ENCODE measurements around the gene SEMA3D. TPM values are rescaled to one million over a fixed set of nuclear protein-coding genes. Genes with fewer than 3 reads are reported as not detected.

Gene SEMA3D
- total and polyA plus RNA-seq, 2 of the 4 experiments (the other 2 are of a cell fraction): 2.9 to 13.6 TPM

DNA sequence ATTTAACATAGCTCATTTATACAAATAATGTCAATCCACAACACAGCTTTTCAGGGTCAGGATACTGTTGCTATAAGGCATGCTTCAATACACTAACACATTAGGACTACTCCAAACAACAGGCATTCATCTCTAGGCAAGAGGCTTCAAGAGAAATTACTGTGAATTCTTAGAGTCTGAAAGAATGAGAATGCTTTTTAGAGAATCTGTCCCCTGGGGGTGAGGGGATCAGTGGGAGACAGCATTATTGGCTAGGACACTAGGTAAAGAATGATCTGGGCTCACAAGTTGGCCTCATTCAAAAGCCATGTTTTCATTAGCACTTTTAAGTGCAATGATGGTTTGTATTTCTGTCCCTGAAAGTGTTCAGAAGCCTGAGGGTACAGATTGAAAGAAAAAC is 132.6 kb downstream of the SEMA3D start:
- intact Hi-C loops (cut with micrococcal nuclease) (no loop called here), dilution Hi-C loops (cut with HindIII; ENCODE audit: low sequenced_read_pairs, unreplicated experiment) (no loop called here), in situ Hi-C loops (cut with MboI; ENCODE audit: low sequenced_read_pairs) (loop anchor here (5.0 to 10.0 kb wide), 2 partner anchors 133 to 410 kb away; partner anchors contain the start of gene SEMA3D)
- H2BK20ac ChIP-seq (ENCODE audit: low read depth, low read length): no peak overlapping the region
- no peak overlapping the region for H4K8ac ChIP-seq (ENCODE audit: low read depth in 2 of 2, low read length in 2 of 2)
- H2AFZ ChIP-seq (replicated peaks; ENCODE audit: low read length, poor library complexity): no peak overlapping the region
- H2AK9ac ChIP-seq (replicated peaks; ENCODE audit: low read depth, low read length, poor library complexity): no peak overlapping the region
- no peak overlapping the region for H2BK5ac ChIP-seq (ENCODE audit: low read depth, low read length, poor library complexity, severe bottlenecking)
- no peaks in the 10 kb centered on the region for H3K36me3 ChIP-seq (ENCODE audit: control insufficient read depth, insufficient read depth, low read length)
- no peak overlapping the region for H3K18ac ChIP-seq (ENCODE audit: low read depth, low read length)
- H3K56ac ChIP-seq (ENCODE audit: extremely low read depth, insufficient read depth, low read length): no peak overlapping the region
- H3K27me3 ChIP-seq (ENCODE audit: control insufficient read depth, insufficient read depth, low read length): no peaks in the 10 kb centered on the region
- POLR2A ChIA-PET (ENCODE audit: unreplicated experiment): no interaction called here
- no peak overlapping the region; the same call in 1 of the 2 replicates for H3K14ac ChIP-seq (replicated peaks; ENCODE audit: low read depth, low read length)
- no peaks in the 10 kb centered on the region for H3K4me1 ChIP-seq (ENCODE audit: control insufficient read depth, insufficient read depth, low read length)
- H3K79me1 ChIP-seq (ENCODE audit: low read depth in 1 of 2, low read length in 2 of 2): no peaks in the 10 kb centered on the region
- DNase-seq: no peak
- TF ChIP-seq RFX5 (IDR thresholded peaks at IDR 0.05; ENCODE audit: low read depth, low read length) (no peak), MAZ (IDR thresholded peaks at IDR 0.05; ENCODE audit: borderline replicate concordance, low read depth, low read length) (no peak), BHLHE40 (IDR thresholded peaks at IDR 0.05; ENCODE audit: low read depth, low read length) (no peak), USF2 (IDR thresholded peaks at IDR 0.05; ENCODE audit: low read depth, low read length) (no peak), POLR2A (IDR thresholded peaks at IDR 0.05; ENCODE audit: low read depth, low read length) (no peak), MXI1 (IDR thresholded peaks at IDR 0.05; ENCODE audit: borderline replicate concordance, low read depth, low read length) (no peak), RCOR1 (IDR thresholded peaks at IDR 0.05; ENCODE audit: insufficient replicate concordance, low read length) (no peak), NFE2L2 (IDR thresholded peaks at IDR 0.05; ENCODE audit: low read depth, low read length) (no peak), CHD1 (IDR thresholded peaks at IDR 0.05; ENCODE audit: low read depth, low read length) (no peak), CEBPB (IDR thresholded peaks at IDR 0.05; ENCODE audit: low read depth, low read length) (no peak)
- TF ChIP-seq, protein P1, sequence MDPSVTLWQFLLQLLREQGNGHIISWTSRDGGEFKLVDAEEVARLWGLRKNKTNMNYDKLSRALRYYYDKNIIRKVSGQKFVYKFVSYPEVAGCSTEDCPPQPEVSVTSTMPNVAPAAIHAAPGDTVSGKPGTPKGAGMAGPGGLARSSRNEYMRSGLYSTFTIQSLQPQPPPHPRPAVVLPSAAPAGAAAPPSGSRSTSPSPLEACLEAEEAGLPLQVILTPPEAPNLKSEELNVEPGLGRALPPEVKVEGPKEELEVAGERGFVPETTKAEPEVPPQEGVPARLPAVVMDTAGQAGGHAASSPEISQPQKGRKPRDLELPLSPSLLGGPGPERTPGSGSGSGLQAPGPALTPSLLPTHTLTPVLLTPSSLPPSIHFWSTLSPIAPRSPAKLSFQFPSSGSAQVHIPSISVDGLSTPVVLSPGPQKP (IDR thresholded peaks at IDR 0.05; ENCODE audit: borderline replicate concordance, low read depth, low read length): no peak
- TF ChIP-seq, protein P2, sequence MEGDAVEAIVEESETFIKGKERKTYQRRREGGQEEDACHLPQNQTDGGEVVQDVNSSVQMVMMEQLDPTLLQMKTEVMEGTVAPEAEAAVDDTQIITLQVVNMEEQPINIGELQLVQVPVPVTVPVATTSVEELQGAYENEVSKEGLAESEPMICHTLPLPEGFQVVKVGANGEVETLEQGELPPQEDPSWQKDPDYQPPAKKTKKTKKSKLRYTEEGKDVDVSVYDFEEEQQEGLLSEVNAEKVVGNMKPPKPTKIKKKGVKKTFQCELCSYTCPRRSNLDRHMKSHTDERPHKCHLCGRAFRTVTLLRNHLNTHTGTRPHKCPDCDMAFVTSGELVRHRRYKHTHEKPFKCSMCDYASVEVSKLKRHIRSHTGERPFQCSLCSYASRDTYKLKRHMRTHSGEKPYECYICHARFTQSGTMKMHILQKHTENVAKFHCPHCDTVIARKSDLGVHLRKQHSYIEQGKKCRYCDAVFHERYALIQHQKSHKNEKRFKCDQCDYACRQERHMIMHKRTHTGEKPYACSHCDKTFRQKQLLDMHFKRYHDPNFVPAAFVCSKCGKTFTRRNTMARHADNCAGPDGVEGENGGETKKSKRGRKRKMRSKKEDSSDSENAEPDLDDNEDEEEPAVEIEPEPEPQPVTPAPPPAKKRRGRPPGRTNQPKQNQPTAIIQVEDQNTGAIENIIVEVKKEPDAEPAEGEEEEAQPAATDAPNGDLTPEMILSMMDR (conservative IDR thresholded peaks at IDR 0.05; ENCODE audit: low read depth, low read length): no peak
- no peak overlapping the region for H3K9ac ChIP-seq (ENCODE audit: low read depth, low read length)
- H3K23ac ChIP-seq (ENCODE audit: low read depth, low read length): no peak overlapping the region
- H2BK15ac ChIP-seq (ENCODE audit: low read depth, low read length): no peak overlapping the region
- no peak overlapping the region for H3K4me3 ChIP-seq (ENCODE audit: insufficient read depth, low read depth, low read length)
- no peak overlapping the region for H2AK5ac ChIP-seq (ENCODE audit: low read depth, low read length)
- no peak overlapping the region for H2BK120ac ChIP-seq (ENCODE audit: low read depth, low read length)
- BruUV-seq (replicated peaks): no TSS peak
- H3K27ac ChIP-seq (ENCODE audit: insufficient read depth, low read length): no peak overlapping the region
- H4K91ac ChIP-seq (ENCODE audit: insufficient read depth, low read depth, low read length): no peak overlapping the region
- no peaks in the 10 kb centered on the region for H3K9me3 ChIP-seq (ENCODE audit: control insufficient read depth, insufficient read depth, low read length)
- CTCF ChIA-PET: no interaction called here
- H3K4me2 ChIP-seq (ENCODE audit: low read depth, low read length): no peak overlapping the region
- no peak overlapping the region for H4K5ac ChIP-seq (ENCODE audit: low read depth, low read length)
- H3K4ac ChIP-seq (ENCODE audit: low read depth, low read length): no peak overlapping the region
- H4K20me1 ChIP-seq (ENCODE audit: insufficient read depth, low read length): no peaks in the 10 kb centered on the region
- ATAC-seq (ENCODE audit: low read depth): no peak
- H3K9me1 ChIP-seq (ENCODE audit: insufficient read depth, low read length): no peaks in the 10 kb centered on the region
